ENCODE measurements around the gene ARHGEF7.

The ARHGEF7 gene

GRCh38 chr13:111330066-111330610, 215.0 kb downstream of the ARHGEF7 start:
- H3K27me3 ChIP-seq (ENCODE audit: control insufficient read depth, insufficient read depth, low read length), result no peaks in the 10 kb centered on the region
- no peaks in the 10 kb centered on the region for H3K36me3 ChIP-seq (ENCODE audit: control insufficient read depth, insufficient read depth, low read length)
- H3K4me3 ChIP-seq (ENCODE audit: low read depth, low read length), result no peak overlapping the region
- no peak overlapping the region for H3K9ac ChIP-seq (ENCODE audit: low read depth, low read length)
- H3K9me3 ChIP-seq (ENCODE audit: control insufficient read depth, insufficient read depth, low read length), result no peaks in the 10 kb centered on the region
- no peaks in the 10 kb centered on the region for H3K4me1 ChIP-seq (ENCODE audit: control insufficient read depth, insufficient read depth, low read length)

DNA sequence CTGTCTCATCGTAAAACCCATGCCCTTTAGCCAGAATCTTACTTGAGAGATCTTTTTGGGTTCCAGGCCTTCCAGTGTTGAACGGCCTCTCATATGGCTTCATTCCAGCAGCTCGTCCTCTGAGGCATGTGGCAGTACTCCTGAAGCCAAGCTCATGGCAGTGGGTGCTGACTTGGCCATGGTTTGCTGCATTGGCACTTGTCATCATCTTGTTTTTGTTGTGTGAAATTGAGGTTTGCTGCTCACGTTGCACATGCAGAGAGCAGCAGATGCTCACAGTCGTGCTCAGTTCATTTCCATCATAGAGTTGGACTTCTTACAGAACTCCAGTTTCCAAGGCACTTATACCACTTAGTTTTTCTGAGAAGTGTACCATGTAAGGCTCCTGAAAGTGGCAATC, 220.2 kb downstream of the ARHGEF7 start:
- no peaks in the 10 kb centered on the region for H3K4me1 ChIP-seq (ENCODE audit: control insufficient read depth, insufficient read depth, low read length)
- no peak overlapping the region for H3K4me3 ChIP-seq (ENCODE audit: low read depth, low read length)
- no peak overlapping the region for H3K9ac ChIP-seq (ENCODE audit: low read depth, low read length)
- no peaks in the 10 kb centered on the region for H3K36me3 ChIP-seq (ENCODE audit: control insufficient read depth, insufficient read depth, low read length)
- no peaks in the 10 kb centered on the region for H3K27me3 ChIP-seq (ENCODE audit: control insufficient read depth, insufficient read depth, low read length)
- H3K9me3 ChIP-seq (ENCODE audit: control insufficient read depth, insufficient read depth, low read length), result no peaks in the 10 kb centered on the region

GRCh38 chr13:111336666-111337065, 221.6 kb downstream of the ARHGEF7 start:
- Histone ChIP-seq H3K36me3 (ENCODE audit: control insufficient read depth, insufficient read depth, low read length) (no peaks in the 10 kb centered on the region), H3K9ac (ENCODE audit: low read depth, low read length) (no peak overlapping the region), H3K4me3 (ENCODE audit: low read depth, low read length) (no peak overlapping the region), H3K27me3 (ENCODE audit: control insufficient read depth, insufficient read depth, low read length) (no peaks in the 10 kb centered on the region), H3K9me3 (ENCODE audit: control insufficient read depth, insufficient read depth, low read length) (no peaks in the 10 kb centered on the region), H3K4me1 (ENCODE audit: control insufficient read depth, insufficient read depth, low read length) (no peaks in the 10 kb centered on the region)

DNA sequence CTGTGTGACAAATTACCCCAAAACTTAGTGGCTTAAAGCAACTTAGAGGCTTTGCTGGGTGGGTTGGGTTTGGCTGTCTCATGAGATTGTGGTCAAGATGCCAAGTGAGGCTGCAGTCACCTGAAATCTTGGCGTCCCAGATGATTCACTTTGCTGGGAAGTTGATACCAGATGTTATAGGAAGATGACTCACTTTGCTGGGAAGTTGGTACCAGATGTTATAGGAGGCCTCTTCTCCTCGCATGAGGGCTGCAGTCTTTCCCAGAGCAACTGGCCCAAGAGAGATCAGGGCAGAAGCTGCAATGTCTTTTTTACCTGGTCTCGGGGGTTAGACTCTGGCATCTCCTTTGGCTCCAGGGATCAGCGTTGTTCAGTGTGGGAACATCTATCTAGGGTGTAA, 222.1 kb downstream of the ARHGEF7 start:
- H3K4me3 ChIP-seq (ENCODE audit: low read depth, low read length), result no peak overlapping the region
- H3K9ac ChIP-seq (ENCODE audit: low read depth, low read length), result no peak overlapping the region
- no peaks in the 10 kb centered on the region for H3K27me3 ChIP-seq (ENCODE audit: control insufficient read depth, insufficient read depth, low read length)
- no peaks in the 10 kb centered on the region for H3K9me3 ChIP-seq (ENCODE audit: control insufficient read depth, insufficient read depth, low read length)
- H3K36me3 ChIP-seq (ENCODE audit: control insufficient read depth, insufficient read depth, low read length), result no peaks in the 10 kb centered on the region
- H3K4me1 ChIP-seq (ENCODE audit: control insufficient read depth, insufficient read depth, low read length), result no peaks in the 10 kb centered on the region

DNA sequence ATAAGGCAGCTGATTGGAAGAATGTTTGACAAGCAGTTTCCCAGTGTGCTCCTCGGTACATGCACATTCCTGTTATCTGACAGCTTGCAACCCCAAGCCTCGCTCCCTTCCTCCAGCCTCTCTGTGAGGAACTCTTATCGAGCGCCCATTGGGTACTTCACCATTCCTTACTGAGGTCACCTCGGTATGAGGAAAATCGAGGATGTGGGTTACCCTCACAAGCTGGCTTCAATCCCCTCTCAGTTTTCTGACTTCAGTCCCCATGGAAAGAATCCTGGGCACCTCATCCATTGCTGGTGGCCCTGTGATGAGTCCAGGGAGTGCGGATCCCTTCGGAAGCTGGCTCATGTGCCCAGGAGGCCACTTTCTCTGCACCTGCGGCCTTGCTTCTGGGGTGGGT, 222.6 kb downstream of the ARHGEF7 start:
- Histone ChIP-seq H3K27me3 (ENCODE audit: control insufficient read depth, insufficient read depth, low read length) (no peaks in the 10 kb centered on the region), H3K9ac (ENCODE audit: low read depth, low read length) (no peak overlapping the region), H3K36me3 (ENCODE audit: control insufficient read depth, insufficient read depth, low read length) (no peaks in the 10 kb centered on the region), H3K9me3 (ENCODE audit: control insufficient read depth, insufficient read depth, low read length) (no peaks in the 10 kb centered on the region), H3K4me3 (ENCODE audit: low read depth, low read length) (no peak overlapping the region), H3K4me1 (ENCODE audit: control insufficient read depth, insufficient read depth, low read length) (no peaks in the 10 kb centered on the region)

DNA sequence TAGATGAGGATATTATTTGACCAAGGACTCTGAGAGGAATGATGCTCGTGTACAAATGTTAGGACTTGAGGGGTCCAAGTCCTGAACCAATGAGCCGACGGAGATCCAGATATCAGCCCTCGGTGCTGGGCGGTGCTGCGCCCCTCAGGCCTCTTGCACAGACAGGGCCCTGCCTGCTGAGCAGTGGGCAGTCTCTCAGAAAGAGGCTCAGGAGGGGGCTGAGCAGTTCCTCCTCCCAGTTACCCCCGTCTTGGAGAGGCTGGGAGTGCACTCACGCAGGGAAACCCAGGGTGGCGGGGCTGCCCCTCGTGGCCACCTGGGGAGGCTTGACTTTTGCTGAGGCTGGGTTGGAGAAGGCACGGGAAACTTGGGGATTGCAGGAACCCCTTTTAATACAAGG, 223.7 kb downstream of the ARHGEF7 start:
- no peaks in the 10 kb centered on the region for H3K27me3 ChIP-seq (ENCODE audit: control insufficient read depth, insufficient read depth, low read length)
- H3K4me3 ChIP-seq (ENCODE audit: low read depth, low read length), result no peak overlapping the region
- H3K9me3 ChIP-seq (ENCODE audit: control insufficient read depth, insufficient read depth, low read length), result no peaks in the 10 kb centered on the region
- no peak overlapping the region for H3K9ac ChIP-seq (ENCODE audit: low read depth, low read length)
- H3K36me3 ChIP-seq (ENCODE audit: control insufficient read depth, insufficient read depth, low read length), result no peaks in the 10 kb centered on the region
- no peaks in the 10 kb centered on the region for H3K4me1 ChIP-seq (ENCODE audit: control insufficient read depth, insufficient read depth, low read length)

GRCh38 chr13:111339366-111340143, 224.4 kb downstream of the ARHGEF7 start:
- no peak overlapping the region for H3K9ac ChIP-seq (ENCODE audit: low read depth, low read length)
- no peak overlapping the region for H3K4me3 ChIP-seq (ENCODE audit: low read depth, low read length)
- H3K36me3 ChIP-seq (ENCODE audit: control insufficient read depth, insufficient read depth, low read length), result no peaks in the 10 kb centered on the region
- H3K9me3 ChIP-seq (ENCODE audit: control insufficient read depth, insufficient read depth, low read length), result no peaks in the 10 kb centered on the region
- H3K4me1 ChIP-seq (ENCODE audit: control insufficient read depth, insufficient read depth, low read length), result no peaks in the 10 kb centered on the region
- no peaks in the 10 kb centered on the region for H3K27me3 ChIP-seq (ENCODE audit: control insufficient read depth, insufficient read depth, low read length)

DNA sequence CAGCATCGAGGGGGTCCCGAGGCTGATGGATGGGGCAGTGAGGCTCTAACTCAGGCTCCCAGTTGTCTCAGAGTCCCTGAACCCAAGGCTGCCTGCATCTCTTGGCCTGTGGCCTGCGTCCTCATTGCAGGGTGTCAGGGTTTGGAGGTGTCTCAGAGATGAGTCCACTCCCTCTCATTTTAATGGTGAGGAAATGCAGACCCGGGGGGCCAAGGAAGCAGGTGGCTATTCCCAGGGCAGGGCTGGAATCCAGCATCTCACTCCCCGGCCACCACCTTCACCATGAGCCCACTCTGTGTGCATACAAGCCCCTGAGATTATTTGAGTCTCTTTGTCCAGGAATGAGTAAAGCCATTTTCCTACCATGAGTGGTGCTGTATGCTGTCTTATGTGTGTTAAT, 226.8 kb downstream of the ARHGEF7 start:
- Histone ChIP-seq H3K4me1 (ENCODE audit: control insufficient read depth, insufficient read depth, low read length) (no peaks in the 10 kb centered on the region), H3K27me3 (ENCODE audit: control insufficient read depth, insufficient read depth, low read length) (no peaks in the 10 kb centered on the region), H3K36me3 (ENCODE audit: control insufficient read depth, insufficient read depth, low read length) (no peaks in the 10 kb centered on the region), H3K9ac (ENCODE audit: low read depth, low read length) (no peak overlapping the region), H3K4me3 (ENCODE audit: low read depth, low read length) (no peak overlapping the region), H3K9me3 (ENCODE audit: control insufficient read depth, insufficient read depth, low read length) (no peaks in the 10 kb centered on the region)

- Histone ChIP-seq H3K4me1 (ENCODE audit: control insufficient read depth, insufficient read depth, low read length) (no peaks in the 10 kb centered on the region), H3K27me3 (ENCODE audit: control insufficient read depth, insufficient read depth, low read length) (no peaks in the 10 kb centered on the region), H3K9me3 (ENCODE audit: control insufficient read depth, insufficient read depth, low read length) (no peaks in the 10 kb centered on the region), H3K4me3 (ENCODE audit: low read depth, low read length) (no peak overlapping the region), H3K9ac (ENCODE audit: low read depth, low read length) (no peak overlapping the region), H3K36me3 (ENCODE audit: control insufficient read depth, insufficient read depth, low read length) (no peaks in the 10 kb centered on the region)
These were observed 227.6 kb downstream of the ARHGEF7 start for GRCh38 chr13:111342721-111343120.

DNA sequence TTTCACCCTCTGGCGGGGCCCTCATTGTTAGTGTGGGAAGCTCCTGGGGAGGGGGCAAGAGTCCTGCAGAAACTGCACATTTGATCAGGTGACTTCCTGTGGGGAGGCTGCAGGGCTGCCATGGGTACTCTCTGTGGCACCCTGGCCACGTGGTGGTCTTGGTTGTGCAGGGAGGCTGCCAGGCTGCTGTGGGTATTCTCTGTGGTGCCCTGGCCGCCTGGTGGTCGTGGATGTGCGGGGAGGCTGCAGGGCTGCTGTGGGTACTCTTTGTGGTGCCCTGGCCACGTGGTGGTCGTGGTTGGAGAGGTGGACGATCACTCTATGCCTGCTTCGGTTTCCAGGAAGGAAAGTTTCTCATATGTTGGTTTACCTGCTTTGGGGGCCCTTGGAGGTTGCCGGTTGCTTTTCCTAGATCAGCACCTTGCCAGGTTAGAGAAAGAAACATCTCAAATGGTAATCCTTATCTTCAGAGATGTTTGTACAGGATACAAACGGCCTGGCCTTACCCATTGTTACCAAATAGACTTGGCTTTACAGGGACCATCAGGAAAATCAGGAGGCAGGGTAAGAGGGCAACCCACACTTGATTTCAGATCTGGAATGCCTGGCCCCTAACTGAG, 228.2 kb downstream of the ARHGEF7 start:
- Histone ChIP-seq H3K4me3 (ENCODE audit: low read depth, low read length) (no peak overlapping the region), H3K4me1 (ENCODE audit: control insufficient read depth, insufficient read depth, low read length) (no peaks in the 10 kb centered on the region), H3K9ac (ENCODE audit: low read depth, low read length) (no peak overlapping the region), H3K9me3 (ENCODE audit: control insufficient read depth, insufficient read depth, low read length) (no peaks in the 10 kb centered on the region), H3K27me3 (ENCODE audit: control insufficient read depth, insufficient read depth, low read length) (no peaks in the 10 kb centered on the region), H3K36me3 (ENCODE audit: control insufficient read depth, insufficient read depth, low read length) (no peaks in the 10 kb centered on the region)

GRCh38 chr13:111344471-111345191, 229.5 kb downstream of the ARHGEF7 start:
- Histone ChIP-seq H3K9ac (ENCODE audit: low read depth, low read length) (no peak overlapping the region), H3K9me3 (ENCODE audit: control insufficient read depth, insufficient read depth, low read length) (no peaks in the 10 kb centered on the region), H3K4me3 (ENCODE audit: low read depth, low read length) (no peak overlapping the region), H3K27me3 (ENCODE audit: control insufficient read depth, insufficient read depth, low read length) (no peaks in the 10 kb centered on the region), H3K4me1 (ENCODE audit: control insufficient read depth, insufficient read depth, low read length) (no peaks in the 10 kb centered on the region), H3K36me3 (ENCODE audit: control insufficient read depth, insufficient read depth, low read length) (no peaks in the 10 kb centered on the region)
